ENCODE data around the gene ZNF396.

ZNF396 gene

DNA sequence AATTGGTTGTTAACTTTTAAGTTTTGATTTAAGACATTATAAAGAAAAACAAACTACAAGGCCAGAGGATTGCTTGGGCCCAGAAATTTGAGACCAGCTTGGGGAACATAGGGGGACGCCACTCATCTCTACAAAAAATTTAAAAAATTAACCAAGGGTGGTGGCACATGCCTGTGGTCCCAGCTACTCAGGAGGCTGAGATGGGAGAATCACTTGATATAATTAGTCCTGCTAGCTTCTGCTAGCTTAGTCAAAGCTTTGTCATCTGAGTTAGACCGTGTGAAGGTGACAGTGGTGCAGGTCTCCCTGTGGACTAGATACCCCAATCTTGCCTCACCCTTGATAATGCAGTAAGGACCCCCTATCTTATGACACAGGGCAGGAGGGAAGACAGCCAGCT, 6.0 kb upstream of the ZNF396 start:
- H3K27me3 ChIP-seq (ENCODE audit: control insufficient read depth, insufficient read depth, low read length), result 0 out of 2 replicates have a peak, but pooled peaks cover 4% of the 10 kb centered on the region
- peaks cover 3% of the 10 kb centered on the region; the same call in 1 of the 2 replicates for H3K9me3 ChIP-seq (ENCODE audit: control insufficient read depth, insufficient read depth, low read depth, low read length)
- no peak overlapping the region for H3K4me3 ChIP-seq (ENCODE audit: low read depth, low read length)
- no peaks in the 10 kb centered on the region for H3K36me3 ChIP-seq (ENCODE audit: control insufficient read depth, insufficient read depth, low read length)
- H3K27ac ChIP-seq (ENCODE audit: low read depth, low read length), result no peak overlapping the region
- H3K9ac ChIP-seq (ENCODE audit: low read length), result no peak overlapping the region
- H3K4me1 ChIP-seq (ENCODE audit: control insufficient read depth, insufficient read depth, low read length), result peaks cover 4% of the 10 kb centered on the region; the same call in 1 of the 2 replicates

DNA sequence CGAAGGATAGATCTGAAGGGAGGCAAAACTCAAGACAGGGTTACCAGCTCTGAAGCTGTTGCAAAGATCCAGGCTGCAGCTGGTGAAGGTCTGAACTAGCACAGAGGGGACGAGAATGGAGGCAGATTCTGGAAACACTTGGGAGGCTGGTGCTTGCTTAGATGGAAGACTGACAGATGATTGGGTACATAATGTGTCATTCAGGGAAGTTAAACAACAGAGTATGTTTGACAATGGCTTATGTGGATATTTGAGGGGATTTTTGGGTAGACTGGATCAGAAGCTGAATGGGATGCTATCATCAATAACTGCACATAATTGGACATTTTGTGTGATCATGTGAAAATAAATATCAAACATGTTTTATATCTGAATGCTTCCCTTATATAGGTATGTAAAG, 2.3 kb upstream of the ZNF396 start:
- no peak overlapping the region for H3K4me3 ChIP-seq (ENCODE audit: low read depth, low read length)
- H3K36me3 ChIP-seq (ENCODE audit: control insufficient read depth, insufficient read depth, low read length), result no peaks in the 10 kb centered on the region
- H3K9me3 ChIP-seq (ENCODE audit: control insufficient read depth, insufficient read depth, low read depth, low read length), result peaks cover 3% of the 10 kb centered on the region; the same call in 1 of the 2 replicates
- peaks cover 7% of the 10 kb centered on the region; the same call in 1 of the 2 replicates for H3K27me3 ChIP-seq (ENCODE audit: control insufficient read depth, insufficient read depth, low read length)
- no peak overlapping the region for H3K9ac ChIP-seq (ENCODE audit: low read length)
- peaks cover 3% of the 10 kb centered on the region; the same call in 1 of the 2 replicates for H3K4me1 ChIP-seq (ENCODE audit: control insufficient read depth, insufficient read depth, low read length)
- no peak overlapping the region for H3K27ac ChIP-seq (ENCODE audit: low read depth, low read length)

DNA sequence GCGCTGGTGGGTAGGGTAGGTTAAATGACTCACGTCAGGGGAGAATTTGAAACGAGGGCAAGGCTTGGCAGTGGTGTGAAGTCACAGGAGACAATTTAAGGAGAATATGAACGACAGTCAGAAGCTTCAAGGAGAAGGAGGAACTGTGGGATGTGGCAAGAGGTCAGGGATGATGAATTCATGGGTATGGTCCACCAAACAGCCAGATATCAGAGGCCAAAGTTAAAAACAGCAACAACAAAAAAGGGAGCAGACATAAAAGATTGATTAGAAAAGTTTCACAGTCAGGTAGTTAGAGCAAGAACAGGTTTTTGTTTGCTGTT, 1.4 kb upstream of the ZNF396 start:
- H3K36me3 ChIP-seq (ENCODE audit: control insufficient read depth, insufficient read depth, low read length), result no peaks in the 10 kb centered on the region

DNA sequence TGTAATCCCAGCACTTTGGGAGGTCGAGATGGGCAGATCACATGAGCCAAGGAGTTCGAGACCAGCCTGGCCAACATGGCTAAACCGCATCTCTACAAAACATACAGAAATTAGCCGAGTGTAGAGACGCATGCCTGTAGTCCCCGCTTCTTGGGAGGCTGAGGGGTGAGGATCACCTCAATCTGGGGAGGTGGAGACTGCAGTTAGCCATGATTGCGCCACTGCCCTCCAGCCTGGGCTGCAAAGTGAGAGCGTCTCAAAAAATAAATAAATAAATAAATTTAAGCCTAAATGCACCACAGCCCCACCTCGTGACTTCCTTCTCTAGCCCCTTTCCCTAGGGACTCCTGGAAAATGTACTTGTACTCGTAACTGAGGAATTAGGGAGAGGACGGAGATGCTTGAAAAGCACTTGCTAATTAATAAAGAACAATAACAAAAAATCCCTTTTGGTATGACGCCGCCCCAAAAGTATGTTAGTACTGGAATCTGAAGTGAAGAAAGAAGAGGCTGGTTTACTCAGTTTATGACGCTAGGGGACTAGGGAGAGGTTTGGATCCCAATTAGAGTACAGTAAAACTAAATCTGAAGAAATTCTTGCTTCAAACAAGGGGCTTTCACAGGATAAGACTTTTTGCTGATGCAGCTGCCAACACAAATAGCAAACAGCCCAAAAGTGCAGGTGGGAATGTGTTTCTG, 887 bp upstream of the ZNF396 start:
- H3K4me1 ChIP-seq (ENCODE audit: control insufficient read depth, insufficient read depth, low read length), result peaks cover 3% of the 10 kb centered on the region; the same call in 1 of the 2 replicates
- H3K27ac ChIP-seq (ENCODE audit: low read depth, low read length), result no peak overlapping the region
- no peaks in the 10 kb centered on the region for H3K36me3 ChIP-seq (ENCODE audit: control insufficient read depth, insufficient read depth, low read length)
- peaks cover 3% of the 10 kb centered on the region; the same call in 1 of the 2 replicates for H3K9me3 ChIP-seq (ENCODE audit: control insufficient read depth, insufficient read depth, low read depth, low read length)
- H3K27me3 ChIP-seq (ENCODE audit: control insufficient read depth, insufficient read depth, low read length), result peaks cover 7% of the 10 kb centered on the region; the same call in 1 of the 2 replicates
- no peak overlapping the region for H3K9ac ChIP-seq (ENCODE audit: low read length)
- no peak overlapping the region; the same call in 1 of the 2 replicates for H3K4me3 ChIP-seq (ENCODE audit: low read depth, low read length)

More for the DNA sequence above, 1.4 kb upstream of the ZNF396 start:
- no peak overlapping the region for H3K9ac ChIP-seq (ENCODE audit: low read length)
- no peak overlapping the region for H3K27ac ChIP-seq (ENCODE audit: low read depth, low read length)
- H3K9me3 ChIP-seq (ENCODE audit: control insufficient read depth, insufficient read depth, low read depth, low read length), result peaks cover 3% of the 10 kb centered on the region; the same call in 1 of the 2 replicates
- no peak overlapping the region for H3K4me3 ChIP-seq (ENCODE audit: low read depth, low read length)
- H3K27me3 ChIP-seq (ENCODE audit: control insufficient read depth, insufficient read depth, low read length), result peaks cover 7% of the 10 kb centered on the region; the same call in 1 of the 2 replicates
- H3K4me1 ChIP-seq (ENCODE audit: control insufficient read depth, insufficient read depth, low read length), result peaks cover 3% of the 10 kb centered on the region; the same call in 1 of the 2 replicates

DNA sequence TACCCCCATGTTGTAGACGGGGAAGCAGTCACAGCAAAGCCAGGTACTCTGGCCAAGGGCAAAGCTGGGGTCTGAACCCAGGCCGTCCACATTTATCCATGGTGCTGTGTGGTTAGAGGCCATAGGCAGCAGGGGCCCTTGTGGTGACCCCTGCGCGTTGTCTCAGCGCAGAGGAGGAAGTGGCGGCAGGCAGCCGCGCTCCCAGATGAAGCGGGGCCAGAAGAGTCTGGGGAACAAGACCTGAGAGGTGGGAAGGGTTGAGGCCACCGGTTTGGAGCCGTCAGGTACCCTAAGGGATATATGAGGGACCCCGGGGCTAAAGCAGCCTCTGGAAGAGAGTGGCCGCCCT, 770 bp downstream of the ZNF396 start:
- peaks cover 3% of the 10 kb centered on the region; the same call in 1 of the 2 replicates for H3K4me1 ChIP-seq (ENCODE audit: control insufficient read depth, insufficient read depth, low read length)
- H3K9ac ChIP-seq (ENCODE audit: low read length), result peak overlapping the region; percentile 66
- H3K9me3 ChIP-seq (ENCODE audit: control insufficient read depth, insufficient read depth, low read depth, low read length), result no peaks in the 10 kb centered on the region
- H3K27me3 ChIP-seq (ENCODE audit: control insufficient read depth, insufficient read depth, low read length), result peaks cover 7% of the 10 kb centered on the region; the same call in 1 of the 2 replicates
- H3K36me3 ChIP-seq (ENCODE audit: control insufficient read depth, insufficient read depth, low read length), result no peaks in the 10 kb centered on the region
- H3K4me3 ChIP-seq (ENCODE audit: low read depth, low read length), result peak overlapping the region; percentile 93
- no peak overlapping the region for H3K27ac ChIP-seq (ENCODE audit: low read depth, low read length)

DNA sequence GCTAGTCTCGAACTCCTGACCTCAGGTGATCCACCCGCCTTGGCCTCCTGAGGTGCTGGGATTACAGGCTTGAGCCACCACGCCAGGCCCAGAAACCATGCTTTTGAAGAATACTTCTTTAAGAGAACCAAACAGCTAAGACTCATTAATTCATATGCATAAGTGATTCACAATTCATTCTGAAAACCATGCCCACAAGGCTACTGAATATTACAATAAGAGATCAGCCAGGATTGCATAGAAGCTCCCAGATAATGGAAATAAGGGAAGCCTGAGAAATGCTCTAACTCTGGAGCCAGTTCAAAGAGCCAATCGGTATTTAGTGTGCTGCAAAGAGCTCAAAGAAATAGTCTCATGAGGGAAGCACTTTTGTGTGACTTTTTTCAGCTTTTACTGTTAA, 2.4 kb downstream of the ZNF396 start:
- H3K4me1 ChIP-seq (ENCODE audit: control insufficient read depth, insufficient read depth, low read length), result peaks cover 3% of the 10 kb centered on the region; the same call in 1 of the 2 replicates
- H3K27me3 ChIP-seq (ENCODE audit: control insufficient read depth, insufficient read depth, low read length), result peaks cover 7% of the 10 kb centered on the region; the same call in 1 of the 2 replicates
- H3K9ac ChIP-seq (ENCODE audit: low read length), result no peak overlapping the region
- H3K4me3 ChIP-seq (ENCODE audit: low read depth, low read length), result no peak overlapping the region
- no peaks in the 10 kb centered on the region for H3K36me3 ChIP-seq (ENCODE audit: control insufficient read depth, insufficient read depth, low read length)
- H3K9me3 ChIP-seq (ENCODE audit: control insufficient read depth, insufficient read depth, low read depth, low read length), result no peaks in the 10 kb centered on the region
- H3K27ac ChIP-seq (ENCODE audit: low read depth, low read length), result no peak overlapping the region

DNA sequence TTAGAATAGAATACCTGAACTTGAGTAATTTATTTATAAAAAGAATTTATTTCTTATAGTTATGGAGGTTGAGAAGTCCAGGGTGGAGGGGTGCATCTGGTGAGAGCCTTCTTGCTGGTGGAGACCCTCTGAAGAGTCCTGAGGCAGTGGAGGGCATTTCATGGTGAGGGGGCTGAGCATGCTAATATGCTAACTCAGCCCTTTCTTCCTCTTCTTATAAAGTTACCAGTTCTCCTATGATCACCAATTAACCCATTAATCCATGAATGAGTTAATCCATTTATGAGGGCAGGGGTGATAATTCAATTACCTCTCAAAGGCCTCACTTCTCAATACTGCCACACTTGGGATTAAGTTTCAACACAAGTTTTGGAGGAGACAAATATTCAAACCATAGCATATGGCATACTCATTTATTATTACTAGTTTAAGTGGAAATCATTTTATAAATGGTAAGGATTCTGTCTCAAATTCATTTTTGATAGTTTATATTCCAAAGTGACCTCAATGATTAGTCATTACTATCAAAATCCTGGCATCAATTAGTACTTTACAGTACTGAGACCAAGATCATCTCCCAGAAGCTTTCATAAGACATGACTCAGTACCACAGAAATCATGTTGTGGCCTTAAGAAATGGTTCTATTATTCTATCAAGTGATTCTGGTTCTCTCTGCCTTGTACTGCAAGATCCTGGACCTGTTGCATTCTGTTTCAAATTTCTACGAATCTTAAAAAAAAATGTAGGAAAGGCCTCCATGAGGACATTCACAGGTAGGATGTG, 5.5 kb downstream of the ZNF396 start:
- no peak overlapping the region for H3K9ac ChIP-seq (ENCODE audit: low read length)
- no peaks in the 10 kb centered on the region for H3K36me3 ChIP-seq (ENCODE audit: control insufficient read depth, insufficient read depth, low read length)
- H3K27me3 ChIP-seq (ENCODE audit: control insufficient read depth, insufficient read depth, low read length), result no peaks in the 10 kb centered on the region
- no peaks in the 10 kb centered on the region for H3K9me3 ChIP-seq (ENCODE audit: control insufficient read depth, insufficient read depth, low read depth, low read length)
- peaks cover 3% of the 10 kb centered on the region; the same call in 1 of the 2 replicates for H3K4me1 ChIP-seq (ENCODE audit: control insufficient read depth, insufficient read depth, low read length)
- H3K4me3 ChIP-seq (ENCODE audit: low read depth, low read length), result no peak overlapping the region
- no peak overlapping the region for H3K27ac ChIP-seq (ENCODE audit: low read depth, low read length)

DNA sequence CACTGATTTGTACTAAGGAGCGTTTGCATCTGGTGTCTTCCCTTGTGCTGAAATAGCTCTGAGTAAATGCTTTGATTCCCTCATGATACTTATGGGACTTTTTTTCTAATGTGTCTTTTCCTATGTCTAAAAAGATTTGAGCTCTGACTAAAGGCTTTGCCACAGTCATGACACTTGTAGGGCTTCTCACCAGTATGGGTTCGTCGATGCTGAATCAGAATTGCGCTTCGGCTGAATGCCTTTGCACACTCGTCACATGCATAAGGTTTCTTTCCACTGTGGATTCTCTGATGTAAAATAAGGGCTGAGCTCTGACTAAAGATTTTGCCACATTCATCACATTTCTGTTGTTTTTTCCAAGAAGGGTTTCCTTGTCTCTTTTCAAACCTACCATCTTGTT, 8.0 kb downstream of the ZNF396 start:
- Histone ChIP-seq H3K27me3 (ENCODE audit: control insufficient read depth, insufficient read depth, low read length) (no peaks in the 10 kb centered on the region), H3K36me3 (ENCODE audit: control insufficient read depth, insufficient read depth, low read length) (no peaks in the 10 kb centered on the region), H3K9ac (ENCODE audit: low read length) (no peak overlapping the region), H3K9me3 (ENCODE audit: control insufficient read depth, insufficient read depth, low read depth, low read length) (no peaks in the 10 kb centered on the region; the same call in 1 of the 2 replicates), H3K4me3 (ENCODE audit: low read depth, low read length) (no peak overlapping the region), H3K27ac (ENCODE audit: low read depth, low read length) (no peak overlapping the region), H3K4me1 (ENCODE audit: control insufficient read depth, insufficient read depth, low read length) (no peaks in the 10 kb centered on the region)

DNA sequence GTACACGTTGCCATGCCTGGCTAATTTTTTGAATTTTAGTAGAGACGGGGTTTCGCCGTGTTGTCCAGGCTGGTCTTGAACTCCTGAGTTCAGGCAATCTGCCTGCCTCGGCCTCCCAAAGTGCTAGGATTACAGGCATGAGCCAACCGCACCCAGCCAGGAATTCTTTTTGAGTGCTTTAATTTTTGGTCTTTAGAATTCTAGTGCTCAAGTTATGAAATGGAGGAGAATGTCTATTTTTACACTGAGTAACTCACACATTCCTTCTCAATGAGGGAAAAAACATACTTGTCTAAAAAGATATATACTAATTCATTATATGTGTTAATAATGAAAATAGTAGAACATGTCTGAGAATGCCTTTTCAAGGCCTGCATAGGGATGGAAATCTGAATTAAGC, 8.5 kb downstream of the ZNF396 start:
- no peak overlapping the region for H3K27ac ChIP-seq (ENCODE audit: low read depth, low read length)

DNA sequence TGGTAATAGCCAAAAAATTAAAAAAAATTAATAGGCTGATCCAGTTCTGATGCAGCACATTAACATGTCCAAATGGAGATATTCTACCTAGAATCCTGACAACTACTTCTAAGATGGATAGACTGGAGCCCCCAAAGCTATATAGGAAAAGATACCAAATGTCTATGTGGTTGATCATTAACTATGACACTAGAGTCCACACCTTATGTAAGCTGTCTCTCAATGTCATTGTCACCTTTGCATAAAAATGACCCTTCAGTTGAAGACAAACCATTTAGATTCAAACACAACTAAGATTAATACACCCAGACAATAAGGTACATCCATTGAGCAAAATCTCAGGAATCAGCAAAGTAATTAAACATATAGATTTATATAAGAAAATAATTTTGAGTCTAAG, 14.6 kb downstream of the ZNF396 start:
- no peaks in the 10 kb centered on the region for H3K4me1 ChIP-seq (ENCODE audit: control insufficient read depth, insufficient read depth, low read length)
- H3K27me3 ChIP-seq (ENCODE audit: control insufficient read depth, insufficient read depth, low read length), result no peaks in the 10 kb centered on the region
- no peak overlapping the region for H3K9ac ChIP-seq (ENCODE audit: low read length)
- peaks cover 3% of the 10 kb centered on the region for H3K9me3 ChIP-seq (ENCODE audit: control insufficient read depth, insufficient read depth, low read depth, low read length)
- H3K27ac ChIP-seq (ENCODE audit: low read depth, low read length), result no peak overlapping the region
- H3K4me3 ChIP-seq (ENCODE audit: low read depth, low read length), result no peak overlapping the region
- H3K36me3 ChIP-seq (ENCODE audit: control insufficient read depth, insufficient read depth, low read length), result no peaks in the 10 kb centered on the region

More for the DNA sequence above, 8.5 kb downstream of the ZNF396 start:
- no peaks in the 10 kb centered on the region; the same call in 1 of the 2 replicates for H3K9me3 ChIP-seq (ENCODE audit: control insufficient read depth, insufficient read depth, low read depth, low read length)
- no peaks in the 10 kb centered on the region for H3K36me3 ChIP-seq (ENCODE audit: control insufficient read depth, insufficient read depth, low read length)
- H3K27me3 ChIP-seq (ENCODE audit: control insufficient read depth, insufficient read depth, low read length), result no peaks in the 10 kb centered on the region
- H3K9ac ChIP-seq (ENCODE audit: low read length), result no peak overlapping the region
- H3K4me3 ChIP-seq (ENCODE audit: low read depth, low read length), result no peak overlapping the region
- H3K4me1 ChIP-seq (ENCODE audit: control insufficient read depth, insufficient read depth, low read length), result no peaks in the 10 kb centered on the region
